NAMALWA (cell line): ENCODE data around the gene SH2D3C.
"Not testable (repeated sequence)": the region's sequence is repeated elsewhere in the genome, so short reads cannot be mapped to it uniquely, and the experiment has no call there.

Experiments used
- DNase-seq: peaks from one replicate; pipeline ENCODE4 v3.0.0-alpha.2; 2015; ENCODE audit warnings: low spot score

The SH2D3C gene

GRCh38 chr9:127783111-127784008 is 4.9 kb upstream of the SH2D3C start:
- peak; percentile 66 for DNase-seq

GRCh38 chr9:127781806-127782205 is 3.3 kb upstream of the SH2D3C start:
- no peak for DNase-seq

- DNase-seq = not testable (repeated sequence)
Measured at GRCh38 chr9:127780909-127781308, 2.4 kb upstream of the SH2D3C start.

- no peak for DNase-seq
Measured at GRCh38 chr9:127780126-127780885, 1.8 kb upstream of the SH2D3C start.

- DNase-seq = peak; percentile 90
Measured at GRCh38 chr9:127779136-127779981, 893 bp upstream of the SH2D3C start.

GRCh38 chr9:127777368-127777980 is 992 bp downstream of the SH2D3C start:
- DNase-seq = peak; percentile 44

GRCh38 chr9:127776924-127777289 is 1.6 kb downstream of the SH2D3C start:
- DNase-seq = no peak

- peak; percentile 91 for DNase-seq
Measured at GRCh38 chr9:127776195-127776923, 2.1 kb downstream of the SH2D3C start.

GRCh38 chr9:127773981-127774380 is 4.5 kb downstream of the SH2D3C start:
- no peak for DNase-seq

GRCh38 chr9:127773272-127773671 is 5.2 kb downstream of the SH2D3C start:
- DNase-seq = peak; percentile 37

- DNase-seq = no peak
Measured at GRCh38 chr9:127772603-127773002, 5.9 kb downstream of the SH2D3C start.

GRCh38 chr9:127771570-127772189 is 6.8 kb downstream of the SH2D3C start:
- no peak for DNase-seq

GRCh38 chr9:127770905-127771569 is 7.4 kb downstream of the SH2D3C start:
- peak; percentile 96 for DNase-seq

GRCh38 chr9:127770583-127770904 is 7.9 kb downstream of the SH2D3C start:
- DNase-seq = no peak

GRCh38 chr9:127769929-127770582 is 8.4 kb downstream of the SH2D3C start:
- no peak for DNase-seq

- no peak for DNase-seq
Measured at GRCh38 chr9:127769101-127769500, 9.4 kb downstream of the SH2D3C start.

- no peak for DNase-seq
Measured at GRCh38 chr9:127768698-127769097, 9.8 kb downstream of the SH2D3C start.

- no peak for DNase-seq
Measured at GRCh38 chr9:127767909-127768331, 10.5 kb downstream of the SH2D3C start.

- DNase-seq = no peak
Measured at GRCh38 chr9:127767410-127767809, 11.1 kb downstream of the SH2D3C start.

GRCh38 chr9:127765418-127765817 is 13.0 kb downstream of the SH2D3C start:
- no peak for DNase-seq
